ENCODE results near the gene HERPUD2. TPM values are rescaled to one million over a fixed set of nuclear protein-coding genes. Genes with fewer than 3 reads are reported as not detected.
"Not testable (repeated sequence)": the region's sequence is repeated elsewhere in the genome, so short reads cannot be mapped to it uniquely, and the experiment has no call there.

The HERPUD2 gene
- total RNA-seq, 2 donors from 2014 or later, result 20.2 to 24.2 TPM

DNA sequence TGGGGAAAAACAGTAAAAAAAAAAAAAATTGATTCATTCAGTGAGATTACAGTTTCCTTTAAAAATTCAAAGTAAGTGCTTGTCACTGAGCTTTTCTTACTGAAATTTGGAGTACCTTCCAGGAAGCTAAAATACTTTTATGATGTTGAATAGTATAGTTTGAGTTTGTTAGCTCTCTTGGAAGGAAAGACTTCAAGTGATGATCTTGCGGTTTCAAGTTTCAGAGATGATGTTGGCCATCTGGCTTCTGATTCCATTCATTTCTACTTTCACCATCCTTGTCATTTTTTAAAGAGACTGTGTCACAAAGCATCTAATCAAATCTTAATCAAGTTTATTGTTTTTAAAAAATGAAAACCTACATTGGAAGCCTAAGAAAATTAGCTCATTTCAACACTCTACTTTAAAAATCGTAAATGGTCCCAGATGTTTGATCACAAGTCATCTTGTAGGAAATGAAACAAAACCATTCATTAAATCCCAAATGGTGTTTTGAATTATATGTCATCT is 4.9 kb upstream of the HERPUD2 start:
- Histone ChIP-seq H3K36me3 (no peaks in the 10 kb centered on the region), H3K27me3 (no peaks in the 10 kb centered on the region), H3K27ac (no peak overlapping the region), H3K9me3 (no peaks in the 10 kb centered on the region), H3K4me3 (no peak overlapping the region), H3K9ac (ENCODE audit: low read depth in 2 of 2, low read length in 2 of 2) (no peak overlapping the region), H3K4me1 (no peaks in the 10 kb centered on the region)
- DNase-seq, result no peak
- TF ChIP-seq, protein P1, sequence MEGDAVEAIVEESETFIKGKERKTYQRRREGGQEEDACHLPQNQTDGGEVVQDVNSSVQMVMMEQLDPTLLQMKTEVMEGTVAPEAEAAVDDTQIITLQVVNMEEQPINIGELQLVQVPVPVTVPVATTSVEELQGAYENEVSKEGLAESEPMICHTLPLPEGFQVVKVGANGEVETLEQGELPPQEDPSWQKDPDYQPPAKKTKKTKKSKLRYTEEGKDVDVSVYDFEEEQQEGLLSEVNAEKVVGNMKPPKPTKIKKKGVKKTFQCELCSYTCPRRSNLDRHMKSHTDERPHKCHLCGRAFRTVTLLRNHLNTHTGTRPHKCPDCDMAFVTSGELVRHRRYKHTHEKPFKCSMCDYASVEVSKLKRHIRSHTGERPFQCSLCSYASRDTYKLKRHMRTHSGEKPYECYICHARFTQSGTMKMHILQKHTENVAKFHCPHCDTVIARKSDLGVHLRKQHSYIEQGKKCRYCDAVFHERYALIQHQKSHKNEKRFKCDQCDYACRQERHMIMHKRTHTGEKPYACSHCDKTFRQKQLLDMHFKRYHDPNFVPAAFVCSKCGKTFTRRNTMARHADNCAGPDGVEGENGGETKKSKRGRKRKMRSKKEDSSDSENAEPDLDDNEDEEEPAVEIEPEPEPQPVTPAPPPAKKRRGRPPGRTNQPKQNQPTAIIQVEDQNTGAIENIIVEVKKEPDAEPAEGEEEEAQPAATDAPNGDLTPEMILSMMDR (IDR thresholded peaks at IDR 0.05), result no peak
- intact Hi-C loops (cut with DNase I), result loop anchor here (10.0 kb wide), 2 partner anchors 275 to 615 kb away; no protein-coding TSS in a partner anchor

- H3K9me3 ChIP-seq; intact Hi-C loops (cut with DNase I); H3K36me3 ChIP-seq: not testable (repeated sequence)
Observed at GRCh38 chr7:35698382-35698781, 3.4 kb upstream of the HERPUD2 start.

GRCh38 chr7:35697414-35698175 is 2.7 kb upstream of the HERPUD2 start:
- H3K9ac ChIP-seq (ENCODE audit: low read depth in 2 of 2, low read length in 2 of 2), result no peak overlapping the region
- no peak for DNase-seq
- TF ChIP-seq, protein P1 (IDR thresholded peaks at IDR 0.05), result no peak
- no peak overlapping the region for H3K4me3 ChIP-seq
- H3K27me3 ChIP-seq, result no peaks in the 10 kb centered on the region
- intact Hi-C loops (cut with DNase I), result no loop called here
- no peak overlapping the region for H3K27ac ChIP-seq
- H3K9me3 ChIP-seq, result no peaks in the 10 kb centered on the region
- H3K4me1 ChIP-seq, result no peaks in the 10 kb centered on the region
- H3K36me3 ChIP-seq, result no peaks in the 10 kb centered on the region

More at GRCh38 chr7:35698382-35698781, 3.4 kb upstream of the HERPUD2 start:
- not testable (repeated sequence) for H3K4me3 ChIP-seq; H3K4me1 ChIP-seq; H3K27me3 ChIP-seq; DNase-seq; H3K9ac ChIP-seq (ENCODE audit: low read depth in 2 of 2, low read length in 2 of 2); H3K27ac ChIP-seq

- H3K9ac ChIP-seq (ENCODE audit: low read depth in 2 of 2, low read length in 2 of 2), result peak overlapping the region in 1 of 2 donors; percentile 96
- no peaks in the 10 kb centered on the region for H3K27me3 ChIP-seq
- H3K9me3 ChIP-seq, result no peaks in the 10 kb centered on the region
- H3K4me1 ChIP-seq, result peaks cover 4% of the 10 kb centered on the region
- TF ChIP-seq, protein P1 (IDR thresholded peaks at IDR 0.05), result no peak
- intact Hi-C loops (cut with DNase I), result no loop called here
- no peak overlapping the region for H3K4me3 ChIP-seq
- no peak overlapping the region for H3K27ac ChIP-seq
- no peak for DNase-seq
- H3K36me3 ChIP-seq, result no peaks in the 10 kb centered on the region
Observed at GRCh38 chr7:35695987-35696386, 1.1 kb upstream of the HERPUD2 start.

DNA sequence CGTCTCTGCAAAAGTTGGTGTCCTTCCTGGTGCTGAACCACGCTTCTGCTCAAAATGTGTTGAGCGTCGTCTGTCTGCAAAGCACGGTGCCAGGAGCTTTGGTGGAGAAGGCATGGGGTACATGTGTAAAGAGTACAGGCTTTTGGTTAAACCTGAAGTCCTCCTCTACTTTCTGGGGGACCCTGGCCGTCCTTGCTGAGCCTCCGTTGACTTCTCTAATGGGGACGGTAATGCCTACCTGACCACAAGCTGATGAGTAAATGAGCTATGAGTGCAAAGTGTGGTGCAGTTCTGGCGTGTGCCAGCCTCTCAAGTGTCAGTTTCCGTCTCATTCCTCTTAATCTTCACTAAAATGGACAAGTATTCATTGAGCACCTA is 527 bp upstream of the HERPUD2 start:
- peak; percentile 24 for DNase-seq
- H3K27ac ChIP-seq, result peak overlapping the region; percentile 99
- peak overlapping the region; percentile 94 for H3K4me3 ChIP-seq
- peak overlapping the region; percentile 96 to 100 for H3K9ac ChIP-seq (ENCODE audit: low read depth in 2 of 2, low read length in 2 of 2)
- no peaks in the 10 kb centered on the region for H3K27me3 ChIP-seq
- H3K9me3 ChIP-seq, result no peaks in the 10 kb centered on the region
- no peaks in the 10 kb centered on the region for H3K36me3 ChIP-seq
- H3K4me1 ChIP-seq, result peaks cover 4% of the 10 kb centered on the region
- intact Hi-C loops (cut with DNase I), result no loop called here
- TF ChIP-seq, protein P1 (IDR thresholded peaks at IDR 0.05), result no peak

All from colonic mucosa (tissue), 4 donors.